GM12875 (cell line): ENCODE measurements around the gene LINGO1.

Experiments
- H3K4me3 ChIP-seq: one replicate; pipeline ENCODE4 v1.5.1; 2011; ENCODE audit warnings: low read depth, low read length, control low read depth
- TF ChIP-seq, protein P1 (sequence below): IDR thresholded peaks from 2 replicates; pipeline ENCODE4 v1.5.1; 2011; ENCODE audit warnings: low read depth, mild to moderate bottlenecking, control low read depth, inconsistent platforms, low read length, moderate library complexity, borderline replicate concordance; ENCODE audit not compliant: insufficient read depth

The LINGO1 gene

GRCh38 chr15:77573802-77574201 is 58.9 kb downstream of the LINGO1 start:
- TF ChIP-seq, protein P1, sequence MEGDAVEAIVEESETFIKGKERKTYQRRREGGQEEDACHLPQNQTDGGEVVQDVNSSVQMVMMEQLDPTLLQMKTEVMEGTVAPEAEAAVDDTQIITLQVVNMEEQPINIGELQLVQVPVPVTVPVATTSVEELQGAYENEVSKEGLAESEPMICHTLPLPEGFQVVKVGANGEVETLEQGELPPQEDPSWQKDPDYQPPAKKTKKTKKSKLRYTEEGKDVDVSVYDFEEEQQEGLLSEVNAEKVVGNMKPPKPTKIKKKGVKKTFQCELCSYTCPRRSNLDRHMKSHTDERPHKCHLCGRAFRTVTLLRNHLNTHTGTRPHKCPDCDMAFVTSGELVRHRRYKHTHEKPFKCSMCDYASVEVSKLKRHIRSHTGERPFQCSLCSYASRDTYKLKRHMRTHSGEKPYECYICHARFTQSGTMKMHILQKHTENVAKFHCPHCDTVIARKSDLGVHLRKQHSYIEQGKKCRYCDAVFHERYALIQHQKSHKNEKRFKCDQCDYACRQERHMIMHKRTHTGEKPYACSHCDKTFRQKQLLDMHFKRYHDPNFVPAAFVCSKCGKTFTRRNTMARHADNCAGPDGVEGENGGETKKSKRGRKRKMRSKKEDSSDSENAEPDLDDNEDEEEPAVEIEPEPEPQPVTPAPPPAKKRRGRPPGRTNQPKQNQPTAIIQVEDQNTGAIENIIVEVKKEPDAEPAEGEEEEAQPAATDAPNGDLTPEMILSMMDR, result no peak
- no peak overlapping the region for H3K4me3 ChIP-seq

DNA sequence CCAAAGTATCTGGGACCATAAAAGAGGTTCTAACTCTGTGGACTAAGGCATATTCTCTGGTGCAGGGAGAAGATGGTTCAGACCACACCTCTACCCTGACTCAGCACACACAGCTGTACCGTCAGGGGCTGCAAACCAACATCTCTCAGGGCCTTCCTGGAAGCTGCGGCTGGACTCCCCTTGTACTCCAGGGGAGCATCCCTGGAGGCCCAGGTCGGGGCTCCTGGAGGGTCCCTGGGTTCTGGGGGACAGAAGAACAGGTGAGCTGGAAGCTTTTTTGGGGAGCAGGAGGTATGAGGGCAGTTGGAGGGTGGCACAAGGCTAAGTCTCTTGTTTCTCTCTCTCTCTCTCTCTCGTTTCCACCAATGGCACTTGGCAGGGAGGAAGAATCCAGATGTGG is 60.5 kb downstream of the LINGO1 start:
- TF ChIP-seq, protein P1, result no peak
- no peak overlapping the region for H3K4me3 ChIP-seq

- TF ChIP-seq, protein P1, result no peak
- no peak overlapping the region for H3K4me3 ChIP-seq
Observed at GRCh38 chr15:77571741-77572140, 61.0 kb downstream of the LINGO1 start.

DNA sequence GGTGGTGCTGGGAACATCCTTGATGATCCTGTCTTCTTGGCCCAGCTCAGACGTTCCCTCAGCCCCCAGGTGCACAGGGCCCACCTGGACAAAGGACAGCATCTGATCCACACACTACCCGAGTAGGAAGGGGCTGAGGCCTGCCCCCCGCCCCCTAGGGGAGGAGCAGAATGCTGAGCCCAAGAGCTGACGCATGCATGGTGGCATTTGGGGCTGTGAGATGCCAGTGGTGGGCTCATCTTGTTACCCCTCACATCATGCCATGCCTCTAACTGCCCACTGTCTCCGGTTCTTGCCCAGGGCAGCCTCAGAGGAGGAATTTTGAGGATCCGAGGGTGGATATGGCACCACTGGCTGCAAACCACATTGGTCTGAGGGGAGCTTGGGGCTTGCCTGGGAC is 61.5 kb downstream of the LINGO1 start:
- H3K4me3 ChIP-seq, result no peak overlapping the region
- TF ChIP-seq, protein P1, result no peak

- H3K4me3 ChIP-seq, result no peak overlapping the region
- TF ChIP-seq, protein P1, result no peak
Observed at GRCh38 chr15:77569729-77570125, 63.0 kb downstream of the LINGO1 start.

- H3K4me3 ChIP-seq, result no peak overlapping the region
Observed at GRCh38 chr15:77568973-77569728, 63.6 kb downstream of the LINGO1 start.

More at GRCh38 chr15:77568973-77569728, 63.6 kb downstream of the LINGO1 start:
- TF ChIP-seq, protein P1, result no peak
